GM12873 (cell line): ENCODE data around the gene C10orf71.

ENCODE experiments used
- TF ChIP-seq, protein P1 (sequence below): IDR thresholded peaks from 2 replicates; pipeline ENCODE4 v1.5.1; 2012; ENCODE audit warnings: low read depth, mild to moderate bottlenecking, moderate library complexity, low read length, control low read depth; ENCODE audit not compliant: insufficient read depth; ENCODE audit errors: missing control alignments

C10orf71 gene

GRCh38 chr10:49338604-49339003 is 39.6 kb downstream of the C10orf71 start:
- TF ChIP-seq, protein P1, sequence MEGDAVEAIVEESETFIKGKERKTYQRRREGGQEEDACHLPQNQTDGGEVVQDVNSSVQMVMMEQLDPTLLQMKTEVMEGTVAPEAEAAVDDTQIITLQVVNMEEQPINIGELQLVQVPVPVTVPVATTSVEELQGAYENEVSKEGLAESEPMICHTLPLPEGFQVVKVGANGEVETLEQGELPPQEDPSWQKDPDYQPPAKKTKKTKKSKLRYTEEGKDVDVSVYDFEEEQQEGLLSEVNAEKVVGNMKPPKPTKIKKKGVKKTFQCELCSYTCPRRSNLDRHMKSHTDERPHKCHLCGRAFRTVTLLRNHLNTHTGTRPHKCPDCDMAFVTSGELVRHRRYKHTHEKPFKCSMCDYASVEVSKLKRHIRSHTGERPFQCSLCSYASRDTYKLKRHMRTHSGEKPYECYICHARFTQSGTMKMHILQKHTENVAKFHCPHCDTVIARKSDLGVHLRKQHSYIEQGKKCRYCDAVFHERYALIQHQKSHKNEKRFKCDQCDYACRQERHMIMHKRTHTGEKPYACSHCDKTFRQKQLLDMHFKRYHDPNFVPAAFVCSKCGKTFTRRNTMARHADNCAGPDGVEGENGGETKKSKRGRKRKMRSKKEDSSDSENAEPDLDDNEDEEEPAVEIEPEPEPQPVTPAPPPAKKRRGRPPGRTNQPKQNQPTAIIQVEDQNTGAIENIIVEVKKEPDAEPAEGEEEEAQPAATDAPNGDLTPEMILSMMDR = no peak

DNA sequence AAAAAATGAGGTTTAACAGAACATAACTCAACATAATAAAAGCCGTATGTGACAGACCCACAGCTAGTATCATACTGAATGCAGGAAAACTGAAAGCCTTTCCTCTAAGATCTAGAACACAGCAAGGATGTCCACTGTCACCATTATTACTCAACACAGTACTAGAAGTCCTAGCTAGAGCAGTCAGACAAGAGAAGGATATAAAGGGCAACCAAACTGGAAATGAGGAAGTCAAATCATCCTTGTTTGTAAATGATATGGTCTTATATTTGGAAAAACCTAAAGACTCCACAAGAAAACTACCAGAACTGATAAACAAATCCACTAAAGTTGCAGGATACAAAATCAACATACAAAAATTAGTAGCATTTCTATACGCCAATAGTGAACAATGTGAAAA is 45.9 kb downstream of the C10orf71 start:
- TF ChIP-seq, protein P1 = no peak

- TF ChIP-seq, protein P1 = no peak
These were observed 48.4 kb downstream of the C10orf71 start for GRCh38 chr10:49347342-49347741.

DNA sequence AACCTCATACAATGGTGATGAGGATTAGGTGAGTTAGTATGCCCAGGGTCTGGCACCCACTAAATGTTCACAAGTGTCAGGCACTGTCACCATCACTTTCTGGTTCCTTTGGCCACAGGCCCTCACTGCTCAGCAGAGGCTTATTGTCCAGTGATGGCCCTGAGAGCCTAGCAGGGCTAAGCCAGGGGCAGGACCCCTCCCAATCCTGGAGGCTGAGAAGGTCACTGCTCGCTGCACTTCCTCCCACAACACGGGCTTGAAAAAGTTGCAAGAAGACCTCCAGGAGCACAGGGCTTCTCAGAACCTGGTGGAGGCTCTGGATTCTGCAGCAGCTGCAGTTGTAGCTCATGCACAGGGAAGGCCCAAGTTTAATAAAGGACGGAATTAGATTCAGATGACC is 48.9 kb downstream of the C10orf71 start:
- TF ChIP-seq, protein P1 = no peak

DNA sequence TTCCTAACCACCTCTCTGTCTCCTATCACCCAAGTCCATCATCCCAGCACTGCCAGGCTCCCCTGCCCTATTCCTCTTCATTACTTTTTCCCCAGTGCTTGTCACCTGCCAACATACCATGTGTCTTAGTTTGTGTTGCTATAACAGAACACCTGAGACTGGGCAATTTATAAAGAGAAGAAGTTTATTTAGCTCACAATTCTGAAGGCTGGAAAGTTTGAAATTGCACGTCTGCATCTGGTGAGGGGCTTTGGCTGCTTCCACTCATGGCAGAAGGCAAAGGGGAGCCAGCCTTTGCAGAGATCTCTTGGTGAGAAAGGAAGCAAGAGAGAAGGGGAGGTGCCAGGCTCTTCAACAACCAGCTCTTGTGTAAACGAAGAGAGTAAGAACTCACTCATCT is 49.6 kb downstream of the C10orf71 start:
- TF ChIP-seq, protein P1 = no peak

DNA sequence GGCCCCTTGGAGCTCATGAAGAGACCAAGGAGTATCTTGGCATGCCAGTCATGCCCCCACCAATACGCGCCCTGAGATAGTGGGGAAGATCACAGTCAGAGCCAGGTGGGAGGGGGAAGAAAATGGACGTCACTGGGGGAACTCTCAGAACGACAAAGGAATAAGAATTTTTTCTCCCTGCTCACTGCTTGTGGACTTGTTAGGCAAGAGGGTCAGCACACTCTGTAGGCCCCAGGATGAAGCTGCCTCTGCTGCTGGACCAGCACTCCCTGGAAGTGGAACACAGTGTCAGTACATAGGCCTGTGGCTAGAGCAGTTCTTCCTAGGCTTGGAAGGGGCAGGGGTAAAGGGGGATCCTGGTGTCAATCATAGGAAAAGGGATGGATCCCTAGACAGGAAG is 50.4 kb downstream of the C10orf71 start:
- TF ChIP-seq, protein P1 = no peak

- TF ChIP-seq, protein P1 = no peak
These were observed 51.2 kb downstream of the C10orf71 start for GRCh38 chr10:49350138-49350537.

DNA sequence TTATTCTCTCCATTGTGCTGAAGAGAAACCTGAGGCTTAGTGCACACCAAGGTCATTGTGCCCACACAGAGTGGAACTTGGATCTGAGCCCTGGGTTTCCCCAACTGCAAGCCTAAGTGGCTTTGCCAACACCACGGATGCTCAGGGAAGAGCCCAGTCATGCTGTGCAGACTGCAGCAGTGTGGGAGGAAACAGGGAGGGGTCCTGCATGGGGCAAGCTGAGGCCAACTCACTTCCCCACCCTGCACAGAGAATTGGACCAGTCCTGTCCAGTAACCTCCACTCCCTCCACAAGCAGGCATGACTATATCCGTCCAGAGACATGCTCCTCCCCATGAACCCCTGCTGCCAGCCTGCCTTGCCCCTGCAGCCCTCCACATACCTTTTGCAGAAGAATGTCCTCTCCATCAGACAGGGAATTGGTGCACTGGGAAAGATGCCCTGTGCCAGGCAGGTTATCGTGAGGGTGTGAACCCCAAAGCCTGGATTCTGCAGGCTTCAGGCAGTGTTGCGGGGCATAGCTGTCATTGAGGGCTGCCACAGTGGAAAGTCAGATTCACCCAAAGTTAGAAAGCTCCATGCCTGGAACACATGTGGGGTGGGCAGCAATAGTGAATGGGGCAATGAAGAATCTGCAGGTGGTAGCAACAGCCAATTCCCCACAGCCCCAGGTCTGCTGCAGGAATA is 52.0 kb downstream of the C10orf71 start:
- TF ChIP-seq, protein P1 = no peak
